Right kidney (tissue), 1 donor: Measurements from ENCODE around the gene ROCK2.
A peak's percentile ranks its signal among the peaks of the same experiment; 100 is the strongest.
"Not testable (repeated sequence)": the region's sequence is repeated elsewhere in the genome, so short reads cannot be mapped to it uniquely, and the experiment has no call there.

Experiments
- DNase-seq: peaks from one replicate; pipeline ENCODE4 v3.0.0-alpha.2; 2016

Gene ROCK2

DNA sequence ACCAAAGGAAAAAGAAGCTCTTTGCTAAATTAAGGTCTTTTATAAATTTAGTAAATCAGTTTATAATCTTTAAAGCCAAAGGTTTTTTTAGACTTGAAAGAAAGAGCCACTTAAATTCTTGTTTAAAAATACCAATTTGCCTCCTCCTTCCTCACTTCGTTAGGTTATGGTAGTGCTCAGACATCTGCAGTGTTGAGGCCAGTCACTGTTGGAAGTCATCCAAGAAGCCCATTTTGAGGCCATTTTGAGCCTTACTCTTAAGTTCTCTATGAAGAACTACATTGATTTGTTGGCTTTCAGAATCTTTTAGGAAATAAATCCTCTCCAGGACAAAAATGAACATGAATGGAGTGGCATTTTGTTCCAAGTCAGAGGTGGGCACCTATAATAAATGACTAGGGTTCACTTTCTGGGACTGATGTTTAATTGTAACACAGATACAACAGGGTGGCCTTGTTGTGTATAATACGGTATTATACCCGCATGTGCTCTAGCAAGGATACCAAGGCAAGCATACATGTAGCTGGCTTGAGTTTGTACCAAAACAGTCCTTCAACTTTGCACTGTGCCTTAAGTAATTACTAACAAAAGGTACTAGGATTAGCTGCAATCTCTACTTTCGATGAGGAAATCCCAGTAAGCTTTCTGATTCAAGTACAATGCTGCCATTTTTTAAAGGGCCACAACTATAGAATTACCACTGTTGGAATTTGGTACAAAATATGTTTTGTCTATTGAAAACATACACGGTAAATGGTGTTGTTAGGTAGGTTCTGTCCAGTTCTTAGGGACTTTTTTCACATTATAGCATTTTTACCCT is 166.4 kb downstream of the ROCK2 start:
- no peak for DNase-seq

DNA sequence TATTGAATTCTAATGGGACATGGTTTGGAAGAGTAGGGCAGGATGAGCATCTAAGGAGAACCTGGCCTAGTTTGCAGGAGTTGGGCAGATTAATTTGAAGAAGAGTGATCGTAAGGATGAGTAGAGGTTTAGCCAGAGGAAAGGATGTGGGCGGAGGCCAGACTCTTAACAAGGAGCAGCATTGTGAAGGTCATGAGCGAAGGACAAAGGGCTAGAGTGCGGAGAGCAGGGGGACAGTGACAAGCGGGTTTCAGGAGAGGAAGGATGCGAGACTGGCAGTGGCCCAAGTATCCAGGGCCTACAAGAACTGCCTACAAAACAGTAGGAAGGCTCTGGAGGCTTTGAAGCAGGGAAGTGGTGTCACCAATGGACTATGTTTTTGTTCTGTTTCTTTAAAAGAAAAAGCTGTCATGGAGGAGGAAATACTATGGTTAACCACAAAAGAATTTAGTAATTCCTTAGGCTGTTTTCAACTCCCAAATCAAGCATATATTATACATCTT is 169.1 kb downstream of the ROCK2 start:
- no peak for DNase-seq

DNA sequence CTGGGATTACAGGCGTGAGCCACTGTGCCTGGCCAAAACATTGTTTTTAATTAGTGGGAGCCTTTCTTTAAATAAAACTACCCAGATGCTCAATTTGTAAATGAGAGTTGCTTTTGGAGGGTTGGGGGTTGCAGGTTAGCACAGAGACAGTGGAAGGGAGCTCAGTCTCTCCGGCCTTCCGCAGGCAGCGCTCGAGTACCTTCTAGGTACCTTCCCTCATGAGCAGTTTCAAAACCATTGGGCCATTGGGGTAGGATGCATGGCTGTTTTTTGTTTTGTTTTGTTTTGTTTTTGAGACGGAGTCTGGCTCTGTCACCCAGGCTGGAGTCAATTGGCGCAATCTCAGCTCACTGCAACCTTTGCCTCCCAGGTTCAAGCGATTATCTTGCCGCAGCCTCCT is 170.2 kb downstream of the ROCK2 start:
- DNase-seq: no peak

DNA sequence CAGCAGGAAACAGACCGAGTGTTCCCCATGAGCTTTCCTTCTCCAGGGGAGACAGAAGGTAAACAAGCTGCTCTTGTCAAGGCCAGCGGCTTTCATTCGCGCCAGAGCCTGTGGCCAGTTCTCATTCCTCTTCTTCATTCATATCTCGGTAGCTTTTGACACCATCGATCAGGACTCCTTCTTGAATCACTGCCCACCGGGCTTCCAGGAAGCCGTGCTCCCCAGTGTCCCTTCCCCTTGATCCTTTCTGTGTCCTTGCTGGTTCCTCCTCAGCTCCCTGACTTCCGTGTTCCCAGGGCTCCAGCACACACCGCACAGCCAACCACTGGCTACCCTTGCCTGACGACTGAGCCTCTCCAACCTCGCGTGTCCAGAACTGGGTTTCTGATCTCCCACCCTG is 175.1 kb downstream of the ROCK2 start:
- DNase-seq: no peak

DNA sequence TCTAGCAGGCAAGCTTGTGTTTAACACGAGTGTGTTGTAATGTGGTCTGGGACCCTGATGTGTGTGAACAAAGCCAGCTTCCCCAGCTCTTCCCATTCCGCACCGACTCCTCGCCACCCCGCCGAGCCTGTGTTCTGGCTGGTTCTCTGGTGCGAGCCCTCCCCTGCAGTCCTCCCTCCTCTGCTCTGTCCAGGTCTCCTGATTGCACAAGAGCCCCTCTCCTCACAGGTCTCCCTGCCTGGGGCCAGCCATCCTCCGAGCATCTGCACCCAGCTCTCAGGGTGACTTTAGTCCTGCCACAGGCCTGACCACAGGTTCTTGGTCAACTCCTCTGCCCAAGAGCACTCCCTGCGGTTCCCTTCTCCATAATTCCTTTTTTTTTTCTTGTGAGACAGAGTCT is 175.9 kb downstream of the ROCK2 start:
- DNase-seq: no peak

DNA sequence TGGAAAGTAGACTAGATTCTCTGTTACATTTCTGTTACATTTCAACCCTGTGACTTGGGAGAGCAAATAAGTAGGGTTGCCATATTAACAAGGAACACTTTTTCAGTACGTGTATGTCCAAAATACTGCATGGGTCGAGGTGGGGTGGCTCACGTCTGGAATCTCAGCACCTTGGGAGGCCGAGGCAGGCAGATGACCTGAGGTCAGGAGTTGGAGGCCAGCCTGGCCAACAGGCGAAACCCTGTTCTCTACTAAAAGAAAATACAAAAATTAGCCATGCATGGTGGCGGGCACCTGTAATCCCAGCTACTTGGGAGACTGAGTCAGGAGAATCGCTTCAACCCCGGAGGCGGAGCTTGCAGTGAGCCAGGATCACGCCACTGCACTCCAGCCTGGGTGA is 178.0 kb downstream of the ROCK2 start:
- DNase-seq: no peak

DNA sequence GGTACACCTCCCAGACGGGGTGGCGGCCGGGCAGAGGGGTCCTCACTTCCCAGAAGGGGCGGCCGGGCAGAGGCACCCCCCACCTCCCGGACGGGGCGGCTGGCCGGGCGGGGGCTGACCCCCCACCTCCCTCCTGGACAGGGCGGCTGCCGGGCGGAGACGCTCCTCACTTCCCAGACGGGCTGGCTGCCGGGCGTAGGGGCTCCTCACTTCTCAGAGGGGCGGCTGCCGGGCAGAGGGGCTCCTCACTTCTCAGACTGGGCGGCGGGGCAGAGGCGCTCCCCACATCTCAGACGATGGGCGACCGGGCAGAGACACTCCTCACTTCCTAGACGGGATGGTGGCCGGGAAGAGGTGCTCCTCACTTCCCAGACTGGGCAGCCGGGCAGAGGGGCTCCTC is 179.4 kb downstream of the ROCK2 start:
- not testable (repeated sequence) for DNase-seq

DNA sequence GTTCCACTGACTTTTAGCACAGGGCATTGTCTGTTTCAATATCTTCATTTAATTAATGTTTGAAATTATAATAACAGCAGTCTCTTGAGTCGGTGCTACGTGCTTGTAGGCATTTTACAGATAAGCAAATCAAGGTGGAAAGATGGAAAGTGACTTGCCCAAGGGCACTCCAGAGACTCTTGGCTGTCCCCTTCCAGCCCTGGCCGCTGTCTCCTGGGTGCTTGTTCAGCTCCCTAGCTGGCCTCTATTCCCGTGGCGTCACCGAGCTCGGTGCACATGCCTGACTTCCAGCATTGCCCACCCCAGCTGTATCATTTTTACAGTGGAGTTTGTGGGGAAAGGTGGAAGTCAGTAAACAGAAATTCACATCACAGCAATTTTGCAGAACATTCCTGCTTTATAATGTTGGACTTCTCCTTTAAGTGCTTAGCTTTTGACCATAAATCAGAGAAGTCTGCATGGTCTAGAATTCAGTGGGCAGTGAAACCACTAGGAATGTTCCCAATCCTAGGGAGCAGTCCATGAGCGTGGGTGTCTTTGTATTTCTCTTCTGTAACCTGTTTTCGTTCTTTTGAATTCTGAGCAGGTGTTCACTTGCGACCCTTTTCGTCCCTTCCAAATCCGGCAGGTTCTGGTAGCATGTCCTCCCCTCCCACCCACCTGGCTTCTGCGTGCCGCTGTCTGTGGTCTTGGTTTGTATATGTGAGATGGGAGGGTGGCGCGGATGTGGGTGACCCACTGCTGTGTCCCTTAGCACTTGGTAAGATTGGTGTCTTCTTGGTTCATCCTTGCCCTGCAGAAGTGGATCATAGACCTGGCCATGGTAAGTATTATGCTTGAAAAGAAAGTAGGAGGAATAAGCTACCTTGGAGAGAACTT is 180.8 kb downstream of the ROCK2 start:
- no peak for DNase-seq

DNA sequence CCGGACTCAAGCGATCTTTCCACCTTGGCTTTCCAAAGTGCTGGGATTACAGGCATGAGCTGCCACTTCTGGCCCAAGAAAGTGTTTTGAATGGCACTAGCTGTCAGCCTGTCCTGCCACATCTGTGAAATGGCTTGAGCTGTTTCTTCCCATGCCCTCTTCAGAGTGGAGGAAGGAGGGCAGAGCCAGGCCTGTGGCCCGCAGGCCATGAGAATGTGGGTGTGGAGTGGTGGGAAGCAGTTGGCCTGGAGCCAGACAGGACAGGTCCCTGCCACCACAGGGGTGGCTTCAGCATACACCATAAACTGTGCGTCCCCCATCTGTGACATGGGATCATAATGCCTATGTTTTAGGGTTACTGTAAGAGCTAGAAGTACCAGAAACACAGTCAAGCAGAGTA is 182.7 kb downstream of the ROCK2 start:
- no peak for DNase-seq

DNA sequence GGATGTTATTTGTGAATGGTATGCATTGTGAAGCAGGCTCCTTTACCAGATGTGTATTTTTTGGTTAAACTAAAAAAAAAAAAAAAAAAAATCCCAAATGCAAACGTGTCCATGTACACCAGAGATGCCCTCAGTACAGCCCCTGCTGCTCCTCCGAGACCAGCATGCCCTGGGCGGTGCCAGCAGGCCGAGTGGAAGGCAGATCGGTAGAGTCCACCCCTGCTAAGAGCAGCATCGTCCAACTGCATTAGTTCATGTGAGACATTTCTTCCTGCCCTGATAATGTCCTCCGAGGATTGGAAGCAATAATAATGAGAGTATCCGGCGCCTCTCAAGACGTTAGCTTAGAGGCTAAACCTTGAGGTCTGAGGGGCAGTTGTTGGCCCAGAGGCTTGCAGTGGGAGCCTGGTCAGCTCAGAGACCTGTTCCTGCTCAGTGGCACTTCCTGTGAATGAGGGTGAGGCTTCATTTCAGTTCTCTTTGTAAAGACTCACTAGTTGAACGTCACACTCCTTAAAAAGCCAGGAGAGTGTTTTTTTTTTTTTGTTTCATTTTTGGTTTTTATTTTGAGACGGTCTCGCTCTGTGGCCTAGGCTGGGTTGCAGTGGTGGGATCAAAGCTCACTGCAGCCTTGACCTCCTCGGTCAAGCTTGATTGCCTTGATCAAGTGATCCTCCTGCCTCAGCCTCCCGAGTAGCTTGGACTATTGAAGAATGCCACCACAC is 183.5 kb downstream of the ROCK2 start:
- no peak for DNase-seq

DNA sequence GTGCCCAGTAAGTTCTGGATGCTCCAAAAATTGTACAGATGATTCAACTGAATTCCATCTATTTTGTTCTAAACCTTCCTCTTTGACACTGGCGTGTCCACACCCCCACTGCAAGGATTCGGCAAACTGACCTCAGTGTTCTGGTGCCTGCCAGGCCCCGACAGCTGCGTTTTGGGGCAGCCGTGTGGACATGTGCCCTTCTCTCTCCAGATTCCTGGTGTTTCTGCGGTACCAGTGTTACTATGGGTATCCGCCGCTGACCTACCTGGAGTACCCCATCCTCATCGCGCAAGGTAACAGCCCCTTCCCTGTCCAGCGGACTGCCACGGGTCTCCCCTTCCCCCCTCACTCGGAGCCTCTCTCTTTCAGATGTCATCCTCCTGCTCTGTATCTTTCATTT is 184.2 kb downstream of the ROCK2 start:
- DNase-seq: no peak

DNA sequence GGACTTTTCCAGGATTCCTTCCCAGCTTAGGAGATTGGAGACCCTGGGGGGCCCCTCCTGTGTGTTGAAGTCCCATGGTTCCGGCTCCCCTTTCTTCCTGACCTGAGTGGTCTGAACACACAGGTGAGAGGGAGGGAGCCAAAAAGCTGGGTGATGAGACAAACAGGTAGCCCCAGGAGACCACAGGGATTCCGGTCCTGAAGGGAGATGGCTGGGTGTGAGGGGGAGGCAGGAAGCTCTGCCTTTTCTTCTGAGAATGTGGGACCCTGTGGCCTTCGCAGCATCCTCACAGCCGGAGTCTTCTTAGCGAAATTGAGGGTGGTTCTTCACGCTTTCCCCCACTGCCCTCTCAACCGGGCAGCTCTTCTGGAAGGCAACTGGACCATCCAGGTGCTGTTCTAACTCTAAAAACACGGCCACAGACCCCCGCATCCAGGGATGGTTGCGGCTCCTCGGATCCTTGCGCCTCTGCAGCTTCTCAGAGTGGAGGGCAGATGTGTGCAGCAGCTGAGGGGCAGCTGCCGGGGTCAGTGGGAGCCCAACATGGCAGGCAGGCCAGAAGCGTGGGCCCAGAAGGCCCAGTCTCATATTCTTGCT is 184.8 kb downstream of the ROCK2 start:
- DNase-seq: no peak

DNA sequence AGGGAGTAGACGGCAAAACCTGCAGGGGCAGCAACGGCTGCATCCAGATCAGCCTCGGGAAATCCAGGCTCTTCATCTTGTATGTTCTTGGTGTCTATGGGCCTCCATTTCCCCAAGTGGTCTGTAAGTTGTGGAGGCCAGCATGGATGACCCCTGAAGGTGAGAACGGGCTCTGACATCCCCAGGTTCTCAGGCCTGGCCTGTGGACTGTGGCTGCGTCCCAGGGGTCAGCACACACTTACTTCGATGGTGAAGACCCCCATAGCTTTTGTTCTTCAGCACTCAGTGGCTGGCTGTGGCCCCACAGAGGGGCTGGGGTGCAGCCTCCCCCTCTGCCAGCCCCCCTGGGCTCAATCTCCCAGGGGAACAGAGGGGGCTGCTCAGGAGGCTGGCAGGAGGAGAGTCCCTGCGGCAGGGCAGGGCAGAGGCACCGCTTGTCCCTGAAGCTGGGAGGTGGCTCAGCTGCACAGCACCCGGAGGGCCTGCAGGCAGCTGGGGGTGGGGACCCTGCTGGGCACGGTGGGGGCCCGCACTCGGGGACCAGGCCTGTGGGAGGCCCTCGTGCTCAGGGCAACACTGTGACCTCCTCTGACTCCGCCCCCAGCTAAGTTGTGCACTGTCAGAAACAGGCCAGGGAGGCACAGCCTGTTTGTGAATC is 185.4 kb downstream of the ROCK2 start:
- DNase-seq: no peak

DNA sequence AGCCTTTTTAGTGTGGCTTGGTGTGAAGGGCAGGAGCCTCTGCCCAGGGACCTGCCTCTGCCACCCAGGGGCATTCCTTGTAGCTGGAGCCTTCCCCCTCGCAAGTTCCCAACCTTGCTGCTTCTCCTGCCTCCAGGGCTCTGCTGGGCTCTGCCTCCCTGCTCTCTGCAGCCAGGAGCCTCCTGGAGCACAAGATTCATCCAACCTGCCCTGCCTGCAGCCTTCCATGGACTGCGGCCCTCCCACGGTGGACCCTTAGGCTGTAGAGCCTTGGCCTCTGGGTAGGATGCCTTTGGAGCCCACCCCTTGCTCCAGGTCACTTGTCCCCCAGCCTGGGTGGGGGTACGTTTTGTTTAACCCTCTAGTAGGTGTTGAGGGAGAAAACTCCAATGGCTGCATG is 186.7 kb downstream of the ROCK2 start:
- DNase-seq: no peak

DNA sequence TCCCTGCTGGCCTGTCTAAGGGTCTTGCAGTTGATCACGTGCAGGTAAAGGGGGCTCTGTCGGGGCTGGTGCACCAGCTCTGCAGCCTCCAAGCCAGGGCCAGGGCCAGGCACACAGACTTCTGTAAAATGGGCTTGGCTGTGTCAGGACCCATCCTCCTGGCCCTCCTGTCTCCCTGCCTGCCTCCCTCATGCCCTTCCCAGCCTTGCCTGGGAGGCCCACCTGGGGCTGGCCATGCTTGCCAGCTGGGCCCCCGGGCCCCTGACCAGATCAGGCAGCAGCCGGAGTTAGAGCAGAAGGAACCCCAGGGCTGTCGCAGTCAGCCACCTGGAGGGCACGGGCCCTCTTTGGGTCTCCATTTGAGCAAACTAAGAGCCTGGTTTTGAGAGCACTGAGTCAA is 187.1 kb downstream of the ROCK2 start:
- DNase-seq: no peak

DNA sequence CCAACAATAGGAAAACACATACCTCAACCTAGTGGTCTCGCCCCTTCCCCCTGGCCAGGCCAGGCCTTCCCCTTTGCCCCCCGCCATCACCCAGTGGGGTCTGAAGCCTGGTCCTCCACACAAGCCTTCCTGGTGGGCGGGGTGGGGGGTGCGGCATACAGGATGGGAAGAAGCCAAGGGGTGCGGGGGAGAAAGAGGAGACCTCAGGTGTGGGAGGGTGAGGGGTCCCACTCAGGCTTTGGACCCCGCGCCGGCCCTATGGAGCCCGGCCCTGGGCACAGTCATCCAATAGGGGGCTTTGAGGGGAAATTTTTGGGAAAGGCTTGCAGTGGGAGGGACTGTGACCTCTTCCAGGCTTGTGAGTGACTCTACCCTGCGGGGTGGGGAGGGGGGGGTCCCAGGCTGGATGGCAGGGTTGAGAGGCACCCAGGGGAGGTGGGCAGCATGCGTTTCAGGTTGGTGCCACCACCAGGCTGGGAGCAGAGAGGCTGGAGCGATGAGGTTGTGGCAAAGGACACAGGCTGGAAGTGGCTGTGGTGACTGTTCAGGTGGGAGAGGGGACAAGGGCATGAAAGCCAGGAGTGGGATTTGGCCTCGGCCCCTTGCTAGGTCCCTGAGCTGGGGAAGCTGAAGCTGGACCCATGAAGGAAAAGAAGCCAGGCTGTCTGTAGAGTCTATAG is 187.9 kb downstream of the ROCK2 start:
- no peak for DNase-seq

DNA sequence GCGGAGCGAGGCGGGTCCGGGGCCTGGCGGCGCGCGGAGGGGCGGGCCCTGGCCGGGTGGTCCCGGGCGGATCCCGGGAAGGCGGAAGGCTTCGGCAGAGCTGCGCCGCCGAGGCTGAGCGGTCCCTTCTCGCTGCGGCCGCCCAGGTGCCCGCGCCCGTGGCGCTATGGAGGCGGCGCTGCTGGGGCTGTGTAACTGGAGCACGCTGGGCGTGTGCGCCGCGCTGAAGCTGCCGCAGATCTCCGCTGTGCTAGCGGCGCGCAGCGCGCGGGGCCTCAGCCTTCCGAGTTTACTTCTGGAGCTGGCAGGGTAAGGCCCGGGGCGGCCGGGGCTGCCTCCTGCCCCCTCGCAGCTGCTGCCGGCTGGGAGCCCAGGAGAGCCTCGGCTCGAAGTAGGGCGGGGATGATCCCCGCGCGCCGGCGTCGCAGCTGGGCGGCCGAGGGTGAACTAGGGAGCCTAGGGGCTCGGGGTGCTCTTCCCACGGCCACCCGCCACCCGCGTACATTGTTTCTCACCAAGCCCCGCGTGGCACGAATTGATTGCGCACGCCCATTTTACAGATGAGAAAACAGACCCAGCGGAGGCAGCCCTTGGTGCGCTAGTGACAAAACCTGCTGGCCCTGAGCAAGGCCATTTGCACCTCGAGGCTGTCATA is 188.9 kb downstream of the ROCK2 start, which contains the start of gene SLC66A3:
TSS of gene SLC66A3 (plus strand) at position 87 of the 655 bp plus-strand sequence. CDS start at position 167, 80 bp downstream.
- DNase-seq: peak; percentile 95

DNA sequence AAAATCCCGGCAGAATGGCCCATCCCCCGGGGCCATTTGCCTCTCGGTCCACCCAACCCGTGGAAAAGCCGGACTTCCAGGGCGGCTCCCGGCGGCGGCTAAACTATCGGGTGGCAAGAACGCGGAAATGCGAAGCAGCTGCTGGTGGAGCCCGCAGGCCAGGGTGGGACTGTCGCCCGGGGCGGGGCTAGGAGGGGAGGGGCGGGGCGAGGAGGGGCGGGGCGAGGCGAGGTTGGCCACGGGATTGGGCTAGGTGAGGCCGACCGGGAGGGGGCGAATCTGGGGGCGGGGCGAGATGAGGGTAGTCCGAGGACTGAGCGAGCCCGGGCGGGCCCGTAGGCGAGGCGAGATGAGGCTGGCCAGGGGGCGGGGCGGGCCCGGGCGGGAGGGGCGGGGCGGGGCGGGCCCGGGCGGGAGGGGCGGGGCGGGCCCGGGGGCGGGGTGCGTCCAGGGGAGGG is 189.5 kb downstream of the ROCK2 start:
- no peak for DNase-seq

DNA sequence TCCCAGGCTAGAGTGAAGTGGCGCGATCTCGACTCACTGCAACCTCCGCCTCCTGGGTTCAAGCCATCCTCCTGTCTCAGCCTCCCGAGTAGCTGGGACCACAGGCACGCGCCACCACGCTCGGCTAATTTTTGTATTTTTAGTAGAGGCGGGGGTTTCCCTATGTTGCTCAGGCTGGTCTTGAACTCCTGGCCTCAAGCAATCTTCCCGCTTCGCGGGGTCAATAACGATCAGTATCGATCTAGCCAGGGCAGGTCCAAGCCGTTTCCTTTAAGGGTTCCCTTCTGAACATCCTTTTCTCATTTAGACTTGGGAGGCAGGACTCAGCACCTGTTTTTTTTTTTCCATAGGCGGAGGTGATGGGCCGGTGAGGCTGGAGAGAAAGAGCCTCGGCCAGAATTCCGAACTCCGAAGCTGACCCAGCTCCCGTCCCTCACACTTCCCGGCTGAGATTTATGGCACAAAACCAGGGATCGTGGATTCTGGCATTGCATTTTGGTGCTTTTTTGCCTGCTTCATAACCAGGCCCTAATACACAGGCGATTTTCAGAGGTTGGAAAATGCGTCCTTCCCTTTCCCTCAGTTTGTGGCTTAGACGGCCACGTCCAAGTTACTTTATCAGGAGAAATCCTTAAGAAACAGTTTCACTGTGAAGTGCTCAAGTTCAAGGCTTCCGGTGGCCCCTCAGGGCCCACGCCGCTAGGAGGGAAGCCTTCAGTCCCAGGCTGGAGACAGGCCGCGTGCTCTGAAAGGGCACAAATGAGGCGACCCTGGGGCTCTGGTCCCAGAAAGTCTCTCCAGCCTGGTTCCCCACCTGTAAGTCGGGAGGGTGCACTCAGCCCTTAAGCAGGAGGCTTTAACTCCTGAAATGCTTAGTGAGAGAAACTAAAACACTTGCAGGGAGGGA is 190.2 kb downstream of the ROCK2 start:
- peak; percentile 80 for DNase-seq
